Suprapubic skin (tissue), 3 donors: ENCODE data around the gene PDS5B.

Experiments
- POLR2A ChIP-seq, 2 donors: fragments of 450-650 bp; IDR thresholded peaks; one replicate each; pipeline ENCODE4 v1.6.1; 2017; ENCODE audit warnings: antibody characterized with exemption in 2 of 2, mild to moderate bottlenecking in 2 of 2, moderate library complexity in 2 of 2
- TF ChIP-seq, protein P1 (sequence below), 2 donors: fragments of 200-600 bp in 1 of 2; fragments of 450-650 bp in 1 of 2; sonication (generic) in 1 of 2; IDR thresholded peaks; one replicate each; pipeline ENCODE4 v1.5.1; 2016 to 2019; ENCODE audit warnings: antibody characterized with exemption in 2 of 2, mild to moderate bottlenecking in 1 of 2, moderate library complexity in 1 of 2

DNA sequence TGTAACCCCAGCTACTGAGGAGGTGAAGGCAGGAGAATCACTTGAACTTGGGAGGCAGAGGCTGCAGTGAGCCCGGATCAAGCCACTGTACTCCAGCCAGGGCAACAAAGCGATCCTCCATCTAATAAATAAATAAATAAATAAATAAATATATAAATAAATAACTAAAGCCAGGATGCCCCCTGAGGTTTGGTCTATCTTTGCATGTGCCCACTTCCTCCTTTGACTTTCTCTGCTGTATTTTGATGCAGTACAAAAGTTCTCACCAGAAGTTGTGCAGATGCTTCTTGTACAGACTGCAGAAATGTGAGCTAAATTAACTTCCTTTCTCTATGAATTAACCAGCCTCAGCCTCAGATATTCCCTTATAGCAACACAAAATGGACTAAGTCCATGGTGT lies 41.2 kb upstream of the PDS5B start:
- TF ChIP-seq POLR2A (IDR thresholded peaks at IDR 0.05): no peak
- TF ChIP-seq, protein P1, sequence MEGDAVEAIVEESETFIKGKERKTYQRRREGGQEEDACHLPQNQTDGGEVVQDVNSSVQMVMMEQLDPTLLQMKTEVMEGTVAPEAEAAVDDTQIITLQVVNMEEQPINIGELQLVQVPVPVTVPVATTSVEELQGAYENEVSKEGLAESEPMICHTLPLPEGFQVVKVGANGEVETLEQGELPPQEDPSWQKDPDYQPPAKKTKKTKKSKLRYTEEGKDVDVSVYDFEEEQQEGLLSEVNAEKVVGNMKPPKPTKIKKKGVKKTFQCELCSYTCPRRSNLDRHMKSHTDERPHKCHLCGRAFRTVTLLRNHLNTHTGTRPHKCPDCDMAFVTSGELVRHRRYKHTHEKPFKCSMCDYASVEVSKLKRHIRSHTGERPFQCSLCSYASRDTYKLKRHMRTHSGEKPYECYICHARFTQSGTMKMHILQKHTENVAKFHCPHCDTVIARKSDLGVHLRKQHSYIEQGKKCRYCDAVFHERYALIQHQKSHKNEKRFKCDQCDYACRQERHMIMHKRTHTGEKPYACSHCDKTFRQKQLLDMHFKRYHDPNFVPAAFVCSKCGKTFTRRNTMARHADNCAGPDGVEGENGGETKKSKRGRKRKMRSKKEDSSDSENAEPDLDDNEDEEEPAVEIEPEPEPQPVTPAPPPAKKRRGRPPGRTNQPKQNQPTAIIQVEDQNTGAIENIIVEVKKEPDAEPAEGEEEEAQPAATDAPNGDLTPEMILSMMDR (IDR thresholded peaks at IDR 0.05): no peak
